SK-N-MC (cell line): ENCODE measurements around the gene SBNO1.

ENCODE experiments used
- EZH2 ChIP-seq: fragments of 200-600 bp; sonication (generic); IDR thresholded peaks from one replicate; pipeline ENCODE4 v1.6.1; 2017; ENCODE audit warnings: antibody characterized with exemption
- FOXP2 ChIP-seq: optimal IDR thresholded peaks from 2 replicates; pipeline ENCODE3; 2011; ENCODE audit warnings: mild to moderate bottlenecking, moderate library complexity; ENCODE audit not compliant: insufficient read depth; ENCODE audit errors: extremely low read length, control extremely low read depth
- POLR2AphosphoS5 ChIP-seq: IDR thresholded peaks from 2 replicates; pipeline ENCODE4 v1.6.1; 2012; ENCODE audit warnings: mild to moderate bottlenecking, low read depth, low read length, borderline replicate concordance

GRCh38 chr12:123410041-123410412 lies 45.4 kb upstream of the SBNO1 start:
- TF ChIP-seq EZH2 (no peak), POLR2AphosphoS5 (no peak), FOXP2 (no peak)
